K562 (cell line): ENCODE data around the gene SELENOO. TPM values are rescaled to one million over a fixed set of nuclear protein-coding genes. Genes with fewer than 3 reads are reported as not detected.

ENCODE experiments used
- BHLHE40 ChIP-seq: IDR thresholded peaks from 2 replicates; pipeline ENCODE4 v1.6.1; 2011; ENCODE audit warnings: low read length, improper control_type of control experiment
- CCNT2 ChIP-seq: IDR thresholded peaks from 2 replicates; pipeline ENCODE4 v1.6.1; 2011; ENCODE audit warnings: borderline replicate concordance, low read depth, mild to moderate bottlenecking, moderate library complexity, mixed read lengths, low read length; ENCODE audit not compliant: insufficient read length; ENCODE audit errors: extremely low read depth
- CXXC5 ChIP-seq: fragments of 250-450 bp; sonication (Bioruptor Pico); IDR thresholded peaks from 2 replicates; pipeline ENCODE4 v1.8.0; 2022; ENCODE audit warnings: inconsistent platforms, mild to moderate bottlenecking, moderate library complexity
- GATAD2B ChIP-seq: fragments of 450-650 bp; IDR thresholded peaks from 2 replicates; pipeline ENCODE4 v1.6.1; 2017; ENCODE audit warnings: mild to moderate bottlenecking, borderline replicate concordance
- HOXB6 ChIP-seq: fragments of 250-450 bp; sonication (Bioruptor Pico); IDR thresholded peaks from 2 replicates; pipeline ENCODE4 v1.5.1; 2022; ENCODE audit warnings: mild to moderate bottlenecking, borderline replicate concordance
- KDM2B ChIP-seq: fragments of 250-450 bp; sonication (Bioruptor Pico); IDR thresholded peaks from 2 replicates; pipeline ENCODE4 v1.8.0; 2021; ENCODE audit warnings: mild to moderate bottlenecking, moderate library complexity
- LARP7 ChIP-seq: fragments of 450-650 bp; IDR thresholded peaks from 2 replicates; pipeline ENCODE4 v1.6.1; 2016
- MEF2D ChIP-seq: conservative IDR thresholded peaks from 2 replicates; pipeline ENCODE4 v1.6.1; 2016; ENCODE audit warnings: low read depth, missing genetic modification characterization, missing compliant biosample characterization
- NR2C2 ChIP-seq, 2 experiments: fragments of 200-800 bp in 1 of 2; sonication (Bioruptor generic) in 1 of 2; sonication (generic) in 1 of 2; formaldehyde crosslinking in 1 of 2; IDR thresholded peaks; 2 replicates each; pipeline versions ENCODE4 v1.6.1 to v1.8.0; 2016 to 2022; ENCODE audit warnings: mild to moderate bottlenecking in 1 of 2, missing compliant biosample characterization in 1 of 2, missing genetic modification characterization in 1 of 2, missing genetic modification reagents in 1 of 2
- RBFOX2 ChIP-seq: fragments of 200-400 bp; formaldehyde crosslinking; IDR thresholded peaks from 2 replicates; pipeline ENCODE4 v1.6.1; 2017; ENCODE audit warnings: low read depth, mild to moderate bottlenecking, low read length, moderate library complexity
- ZBTB7A ChIP-seq: IDR thresholded peaks from 2 replicates; pipeline ENCODE4 v1.6.1; 2011; ENCODE audit warnings: low read depth, mild to moderate bottlenecking, low read length, moderate library complexity, borderline replicate concordance; ENCODE audit not compliant: control insufficient read depth
- ZNF444 ChIP-seq: fragments of 250-450 bp; sonication (Bioruptor Pico); IDR thresholded peaks from 2 replicates; pipeline ENCODE4 v1.4.0; 2020; ENCODE audit warnings: mild to moderate bottlenecking, moderate library complexity
- ZNF696 ChIP-seq: fragments of 250-450 bp; sonication (Bioruptor Pico); conservative IDR thresholded peaks from 2 replicates; pipeline ENCODE4 v1.4.0; 2020; ENCODE audit warnings: mild to moderate bottlenecking, moderate library complexity
- ZNF77 ChIP-seq: fragments of 250-450 bp; sonication (Bioruptor Pico); IDR thresholded peaks from 2 replicates; pipeline ENCODE4 v1.5.0; 2020
- polyA plus RNA-seq, 8 experiments: library from polyadenylated mRNA; depleted of rRNA in 4 of 8; stranded (reverse) in 5 of 8; unstranded in 3 of 8; fragments of >200 nt; fragmentation: Nextera tagmentation in 2 of 8; fragmentation: Illumina TruSeq in 1 of 8; extraction: Ambion mirVana in 2 of 8; extraction: Trizol in 1 of 8; gene quantifications; 2 replicates each; pipeline versions ENCODE4 v1.2.1 to v1.2.3, GENCODE V29; 2011 to 2014; ENCODE audit warnings: inconsistent platforms in 1 of 8, missing spikeins in 1 of 8
- total RNA-seq, 7 experiments: library from RNA; depleted of rRNA in 6 of 7; stranded (reverse); fragments of >200 nt in 6 of 7; fragmentation: Illumina TruSeq in 2 of 7; extraction: Trizol in 2 of 7; gene quantifications; 2 replicates each; pipeline versions ENCODE4 v1.2.1 to v1.2.3, GENCODE V29; 2011 to 2021; ENCODE audit warnings: low replicate concordance in 1 of 7
- TF ChIP-seq, protein P1 (sequence below): fragments of 450-650 bp; IDR thresholded peaks from 2 replicates; pipeline ENCODE4 v1.6.1; 2018; ENCODE audit not compliant: partially characterized antibody
- TF ChIP-seq, protein P2 (sequence below), 2 experiments: IDR thresholded peaks; 2 replicates each; pipeline ENCODE4 v1.6.1; 2011; ENCODE audit warnings: borderline replicate concordance in 1 of 2, control low read depth in 1 of 2, low read depth in 1 of 2, low read length in 1 of 2, mild to moderate bottlenecking in 1 of 2, mixed read lengths in 1 of 2, moderate library complexity in 1 of 2; ENCODE audit not compliant: insufficient read depth in 1 of 2, insufficient read length in 1 of 2, poor library complexity in 1 of 2, severe bottlenecking in 1 of 2; ENCODE audit errors: extremely low read depth in 1 of 2
- TF ChIP-seq, protein P3 (sequence below): sonication (generic); formaldehyde crosslinking; IDR thresholded peaks from 2 replicates; pipeline ENCODE4 v1.5.0; 2020; ENCODE audit warnings: missing genetic modification reagents
- TF ChIP-seq, protein P4 (sequence below): sonication (generic); formaldehyde crosslinking; IDR thresholded peaks from 2 replicates; pipeline ENCODE4 v1.8.1; 2023; ENCODE audit warnings: mild to moderate bottlenecking, missing genetic modification reagents

SELENOO gene
- total and polyA plus RNA-seq, 9 of the 15 experiments (the other 6 are each of a cell fraction or from before 2014, with no cell fraction given): 0.37 to 24.9 (median 8.3) TPM

DNA sequence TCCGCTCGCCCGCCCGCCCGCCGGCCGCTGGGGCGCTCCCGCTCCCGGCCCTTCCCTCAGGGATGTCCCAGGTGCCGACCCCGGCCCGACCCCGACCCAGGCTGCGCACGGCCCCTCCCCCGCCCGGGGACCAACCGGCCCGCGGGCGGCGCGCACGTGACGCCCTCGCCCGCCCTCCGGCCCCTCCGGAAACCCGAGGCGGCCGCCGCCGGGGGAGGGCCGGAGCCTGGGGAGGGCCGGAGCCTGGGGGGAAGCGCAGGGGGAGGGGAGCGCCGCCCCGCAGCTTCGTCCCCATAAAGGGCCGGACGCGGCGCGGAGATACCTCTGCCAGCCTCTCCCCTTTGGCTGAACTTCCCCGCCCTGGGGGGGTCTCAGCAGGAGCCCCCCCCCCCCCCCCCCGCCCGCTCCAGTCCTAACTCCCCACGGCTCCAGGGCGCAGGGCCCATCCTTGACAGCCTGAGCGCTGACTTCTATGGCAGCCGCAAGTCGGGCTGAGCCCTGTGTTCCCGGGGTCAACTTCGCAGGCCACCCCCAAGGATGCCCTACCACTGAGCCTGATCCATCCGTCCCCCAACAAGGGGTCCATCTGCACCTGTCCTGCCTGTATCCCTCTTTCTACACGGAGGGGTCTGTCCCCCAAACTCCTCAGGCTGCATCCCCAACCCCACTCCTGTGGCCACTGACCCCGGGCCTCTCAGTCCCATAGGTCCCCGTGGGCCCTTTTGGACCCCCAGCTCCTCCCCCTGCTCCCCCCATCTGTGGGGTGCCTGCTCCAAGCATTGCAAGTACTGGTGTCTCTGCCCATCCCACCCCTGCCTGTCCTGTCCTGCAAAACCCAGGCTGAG lies 61.0 kb downstream of the SELENOO start, which contains the start of gene MAPK12 (continued):
- TF ChIP-seq, protein P1, sequence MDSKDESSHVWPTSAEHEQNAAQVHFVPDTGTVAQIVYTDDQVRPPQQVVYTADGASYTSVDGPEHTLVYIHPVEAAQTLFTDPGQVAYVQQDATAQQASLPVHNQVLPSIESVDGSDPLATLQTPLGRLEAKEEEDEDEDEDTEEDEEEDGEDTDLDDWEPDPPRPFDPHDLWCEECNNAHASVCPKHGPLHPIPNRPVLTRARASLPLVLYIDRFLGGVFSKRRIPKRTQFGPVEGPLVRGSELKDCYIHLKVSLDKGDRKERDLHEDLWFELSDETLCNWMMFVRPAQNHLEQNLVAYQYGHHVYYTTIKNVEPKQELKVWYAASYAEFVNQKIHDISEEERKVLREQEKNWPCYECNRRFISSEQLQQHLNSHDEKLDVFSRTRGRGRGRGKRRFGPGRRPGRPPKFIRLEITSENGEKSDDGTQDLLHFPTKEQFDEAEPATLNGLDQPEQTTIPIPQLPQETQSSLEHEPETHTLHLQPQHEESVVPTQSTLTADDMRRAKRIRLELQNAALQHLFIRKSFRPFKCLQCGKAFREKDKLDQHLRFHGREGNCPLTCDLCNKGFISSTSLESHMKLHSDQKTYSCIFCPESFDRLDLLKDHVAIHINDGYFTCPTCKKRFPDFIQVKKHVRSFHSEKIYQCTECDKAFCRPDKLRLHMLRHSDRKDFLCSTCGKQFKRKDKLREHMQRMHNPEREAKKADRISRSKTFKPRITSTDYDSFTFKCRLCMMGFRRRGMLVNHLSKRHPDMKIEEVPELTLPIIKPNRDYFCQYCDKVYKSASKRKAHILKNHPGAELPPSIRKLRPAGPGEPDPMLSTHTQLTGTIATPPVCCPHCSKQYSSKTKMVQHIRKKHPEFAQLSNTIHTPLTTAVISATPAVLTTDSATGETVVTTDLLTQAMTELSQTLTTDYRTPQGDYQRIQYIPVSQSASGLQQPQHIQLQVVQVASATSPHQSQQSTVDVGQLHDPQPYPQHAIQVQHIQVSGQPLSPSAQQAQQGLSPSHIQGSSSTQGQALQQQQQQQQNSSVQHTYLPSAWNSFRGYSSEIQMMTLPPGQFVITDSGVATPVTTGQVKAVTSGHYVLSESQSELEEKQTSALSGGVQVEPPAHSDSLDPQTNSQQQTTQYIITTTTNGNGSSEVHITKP: no peak
- no peak for TF ChIP-seq HOXB6 (CRISPR knock-in tag)
- no peak for TF ChIP-seq ZNF77 (CRISPR knock-in tag)
- TF ChIP-seq KDM2B (CRISPR knock-in tag): no peak
- no peak for TF ChIP-seq MEF2D (tag)
- no peak for TF ChIP-seq LARP7
- TF ChIP-seq, protein P2, sequence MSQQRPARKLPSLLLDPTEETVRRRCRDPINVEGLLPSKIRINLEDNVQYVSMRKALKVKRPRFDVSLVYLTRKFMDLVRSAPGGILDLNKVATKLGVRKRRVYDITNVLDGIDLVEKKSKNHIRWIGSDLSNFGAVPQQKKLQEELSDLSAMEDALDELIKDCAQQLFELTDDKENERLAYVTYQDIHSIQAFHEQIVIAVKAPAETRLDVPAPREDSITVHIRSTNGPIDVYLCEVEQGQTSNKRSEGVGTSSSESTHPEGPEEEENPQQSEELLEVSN (IDR thresholded peaks at IDR 0.05; ENCODE audit: borderline replicate concordance in 1 of 2, extremely low read depth in 1 of 2, insufficient read depth in 1 of 2, insufficient read length in 1 of 2, low read depth in 1 of 2, low read length in 1 of 2, poor library complexity in 1 of 2, severe bottlenecking in 1 of 2): peak in 1 of 2 experiments; percentile 72
- TF ChIP-seq, protein P3, sequence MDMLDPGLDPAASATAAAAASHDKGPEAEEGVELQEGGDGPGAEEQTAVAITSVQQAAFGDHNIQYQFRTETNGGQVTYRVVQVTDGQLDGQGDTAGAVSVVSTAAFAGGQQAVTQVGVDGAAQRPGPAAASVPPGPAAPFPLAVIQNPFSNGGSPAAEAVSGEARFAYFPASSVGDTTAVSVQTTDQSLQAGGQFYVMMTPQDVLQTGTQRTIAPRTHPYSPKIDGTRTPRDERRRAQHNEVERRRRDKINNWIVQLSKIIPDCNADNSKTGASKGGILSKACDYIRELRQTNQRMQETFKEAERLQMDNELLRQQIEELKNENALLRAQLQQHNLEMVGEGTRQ (CRISPR knock-in tag): peak; percentile 66
- TF ChIP-seq ZNF696 (CRISPR knock-in tag): no peak
- TF ChIP-seq BHLHE40: peak; percentile 66
- TF ChIP-seq ZBTB7A: peak; percentile 86; the same call in 1 of the 2 replicates
- TF ChIP-seq GATAD2B: 0 out of 2 replicates have a peak, but pooled peaks have one; percentile 5
- peak; percentile 15; the same call in 1 of the 2 replicates for TF ChIP-seq RBFOX2
- peak; percentile 64 for TF ChIP-seq CXXC5
- TF ChIP-seq NR2C2 (CRISPR knock-in tag; IDR thresholded peaks at IDR 0.05): no peak
- TF ChIP-seq NR2C2 (tag; IDR thresholded peaks at IDR 0.05): peak; percentile 45; the same call in 1 of the 2 replicates
- TF ChIP-seq CCNT2: peak; percentile 22
- TF ChIP-seq, protein P4, sequence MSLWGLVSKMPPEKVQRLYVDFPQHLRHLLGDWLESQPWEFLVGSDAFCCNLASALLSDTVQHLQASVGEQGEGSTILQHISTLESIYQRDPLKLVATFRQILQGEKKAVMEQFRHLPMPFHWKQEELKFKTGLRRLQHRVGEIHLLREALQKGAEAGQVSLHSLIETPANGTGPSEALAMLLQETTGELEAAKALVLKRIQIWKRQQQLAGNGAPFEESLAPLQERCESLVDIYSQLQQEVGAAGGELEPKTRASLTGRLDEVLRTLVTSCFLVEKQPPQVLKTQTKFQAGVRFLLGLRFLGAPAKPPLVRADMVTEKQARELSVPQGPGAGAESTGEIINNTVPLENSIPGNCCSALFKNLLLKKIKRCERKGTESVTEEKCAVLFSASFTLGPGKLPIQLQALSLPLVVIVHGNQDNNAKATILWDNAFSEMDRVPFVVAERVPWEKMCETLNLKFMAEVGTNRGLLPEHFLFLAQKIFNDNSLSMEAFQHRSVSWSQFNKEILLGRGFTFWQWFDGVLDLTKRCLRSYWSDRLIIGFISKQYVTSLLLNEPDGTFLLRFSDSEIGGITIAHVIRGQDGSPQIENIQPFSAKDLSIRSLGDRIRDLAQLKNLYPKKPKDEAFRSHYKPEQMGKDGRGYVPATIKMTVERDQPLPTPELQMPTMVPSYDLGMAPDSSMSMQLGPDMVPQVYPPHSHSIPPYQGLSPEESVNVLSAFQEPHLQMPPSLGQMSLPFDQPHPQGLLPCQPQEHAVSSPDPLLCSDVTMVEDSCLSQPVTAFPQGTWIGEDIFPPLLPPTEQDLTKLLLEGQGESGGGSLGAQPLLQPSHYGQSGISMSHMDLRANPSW (CRISPR knock-in tag): no peak
- TF ChIP-seq ZNF444 (CRISPR knock-in tag): 0 out of 2 replicates have a peak, but pooled peaks have one; percentile 64
